ENCODE data around the gene MAPK11.

MAPK11 gene

GRCh38 chr22:50259302-50259701 is 10.9 kb downstream of the MAPK11 start:
- ChIA-PET CTCF (no interaction called here), POLR2A (no interaction called here)
- DNase-seq, result no peak
- Histone ChIP-seq H3K36me3 (ENCODE audit: control insufficient read depth in 4 of 4, insufficient read depth in 4 of 4, low read length in 3 of 4) (peaks cover 0 to 41% (median 17%) of the 10 kb centered on the region in 4 experiments), H3K27ac (ENCODE audit: insufficient read depth in 1 of 2, low read depth in 1 of 2, low read length in 2 of 2, poor library complexity in 1 of 2, severe bottlenecking in 2 of 2) (no peak overlapping the region), H3K4me1 (ENCODE audit: control extremely low read depth in 1 of 4, control insufficient read depth in 4 of 4, insufficient read depth in 4 of 4, low read length in 3 of 4) (peaks cover 0 to 26% (median 24%) of the 10 kb centered on the region in 4 experiments), H3K4me3 (ENCODE audit: control insufficient read depth in 1 of 7, extremely low read depth in 1 of 7, insufficient read depth in 4 of 7, low read depth in 2 of 7, low read length in 6 of 7) (no peak overlapping the region), H3K27me3 (replicated peaks in 2 of 5; ENCODE audit: control insufficient read depth in 4 of 5, insufficient read depth in 5 of 5, low read length in 4 of 5) (no peaks in the 10 kb centered on the region), H3K9me3 (ENCODE audit: control extremely low read depth in 1 of 5, control insufficient read depth in 4 of 5, insufficient read depth in 2 of 5, low read depth in 1 of 5, low read length in 4 of 5) (no peaks in the 10 kb centered on the region)
- 97% methylated on average over 13 of the region's 15 CpGs for WGBS (ENCODE audit: insufficient coverage)

DNA sequence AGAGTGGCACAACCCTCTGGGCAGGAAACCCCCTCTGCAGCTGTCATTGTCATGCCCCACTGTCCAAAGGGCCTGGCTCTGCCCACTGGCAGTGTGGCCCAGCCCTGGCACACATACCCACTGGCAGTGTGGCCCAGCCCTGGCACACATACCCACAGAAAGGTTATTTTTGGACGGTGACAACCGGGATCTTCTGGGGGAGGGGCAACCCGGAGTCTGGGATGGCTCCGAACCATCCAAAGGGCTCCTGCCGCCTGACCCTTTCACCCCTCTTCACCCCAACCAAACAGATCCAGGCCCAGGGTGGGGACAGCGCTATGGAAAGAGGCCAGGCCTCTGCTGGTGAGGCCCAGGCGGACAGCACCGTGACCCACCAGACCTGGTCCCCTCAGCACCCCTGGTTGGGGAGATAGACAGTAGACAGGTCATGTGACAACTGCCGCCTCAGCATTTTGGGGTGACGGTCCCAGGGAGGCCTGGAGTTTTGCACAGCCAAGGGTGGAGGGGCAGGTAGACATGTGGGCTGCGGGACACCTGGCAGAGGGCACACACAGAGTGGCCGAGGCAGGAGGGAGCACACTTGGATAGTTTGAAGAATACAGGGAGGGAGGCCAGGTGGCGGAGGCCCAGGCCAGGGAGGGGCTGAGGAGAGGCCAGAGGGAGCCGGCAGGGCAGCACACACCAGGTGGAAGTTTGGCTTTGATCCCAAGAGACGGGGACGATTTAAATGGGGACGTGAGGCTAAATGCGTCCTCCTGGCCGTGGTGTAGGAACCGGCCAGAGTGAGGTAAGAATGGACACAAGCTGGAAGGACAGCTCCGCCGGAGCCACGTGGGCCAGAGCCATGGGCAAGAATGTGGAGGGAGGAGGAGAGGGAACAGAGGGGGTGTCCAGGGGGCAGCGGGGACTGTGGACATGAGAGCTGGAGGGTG is 11.6 kb downstream of the MAPK11 start:
- DNase-seq, result no peak
- H3K36me3 ChIP-seq (ENCODE audit: control insufficient read depth in 4 of 4, insufficient read depth in 4 of 4, low read length in 3 of 4), result peaks cover 0 to 41% (median 19%) of the 10 kb centered on the region in 4 experiments
- ChIA-PET POLR2A (no interaction called here), CTCF (no interaction called here)
- no peaks in the 10 kb centered on the region for H3K27me3 ChIP-seq (replicated peaks in 2 of 5; ENCODE audit: control insufficient read depth in 4 of 5, insufficient read depth in 5 of 5, low read length in 4 of 5)
- no peak overlapping the region for H3K4me3 ChIP-seq (ENCODE audit: control insufficient read depth in 1 of 7, extremely low read depth in 1 of 7, insufficient read depth in 4 of 7, low read depth in 2 of 7, low read length in 6 of 7)
- peaks cover 0 to 26% (median 24%) of the 10 kb centered on the region in 4 experiments for H3K4me1 ChIP-seq (ENCODE audit: control extremely low read depth in 1 of 4, control insufficient read depth in 4 of 4, insufficient read depth in 4 of 4, low read length in 3 of 4)
- H3K27ac ChIP-seq (ENCODE audit: insufficient read depth in 1 of 2, low read depth in 1 of 2, low read length in 2 of 2, poor library complexity in 1 of 2, severe bottlenecking in 2 of 2), result no peak overlapping the region
- 98% methylated on average over 18 of the region's 24 CpGs for WGBS (ENCODE audit: insufficient coverage)
- no peaks in the 10 kb centered on the region for H3K9me3 ChIP-seq (ENCODE audit: control extremely low read depth in 1 of 5, control insufficient read depth in 4 of 5, insufficient read depth in 2 of 5, low read depth in 1 of 5, low read length in 4 of 5)

DNA sequence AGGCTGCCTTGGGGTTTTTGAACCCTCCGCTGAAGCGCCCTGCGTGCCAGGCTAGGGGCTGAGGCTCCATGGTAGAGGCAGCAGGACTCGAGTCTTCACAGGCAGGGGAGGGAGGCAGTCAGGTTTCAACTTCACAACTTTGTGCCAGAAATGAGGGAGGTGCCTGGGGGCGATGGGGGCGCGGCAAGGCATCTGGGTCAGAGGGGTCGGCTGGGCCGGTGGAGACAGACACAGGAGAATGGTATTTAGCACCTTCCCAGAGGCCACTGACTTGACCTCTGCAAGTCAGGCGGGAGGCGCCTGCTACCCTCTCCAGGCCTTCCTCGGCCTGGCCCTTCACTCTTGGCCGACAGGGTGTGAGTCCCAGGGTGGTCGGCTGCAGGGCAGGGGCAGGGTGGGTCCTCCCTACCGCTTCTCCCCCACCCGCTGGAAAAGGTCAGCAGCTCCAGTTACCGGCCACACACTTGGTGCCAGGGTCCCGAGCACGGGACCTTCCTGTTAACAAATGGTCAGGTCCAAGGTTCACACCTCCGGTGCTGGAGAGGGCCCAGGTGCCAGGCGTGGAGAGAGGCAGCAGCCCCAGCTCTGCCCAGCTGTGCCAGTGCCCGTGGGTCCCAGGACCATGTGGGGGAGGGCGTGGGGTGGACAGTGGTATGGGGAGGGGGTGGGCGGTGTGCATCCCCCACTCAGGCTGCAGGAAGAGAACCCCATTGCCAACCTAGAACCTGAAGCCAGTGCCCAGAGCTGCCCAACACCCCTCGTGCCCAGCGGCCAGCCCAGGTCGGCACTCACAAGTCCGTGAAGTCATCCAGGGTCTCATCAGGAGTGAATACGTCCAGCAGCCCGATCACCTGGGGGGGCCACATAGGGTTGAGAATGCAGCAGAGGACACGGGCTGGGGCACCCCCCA is 12.5 kb downstream of the MAPK11 start:
- Histone ChIP-seq H3K4me1 (ENCODE audit: control extremely low read depth in 1 of 4, control insufficient read depth in 4 of 4, insufficient read depth in 4 of 4, low read length in 3 of 4) (peaks cover 0 to 19% (median 17%) of the 10 kb centered on the region in 4 experiments), H3K9me3 (ENCODE audit: control extremely low read depth in 1 of 5, control insufficient read depth in 4 of 5, insufficient read depth in 2 of 5, low read depth in 1 of 5, low read length in 4 of 5) (no peaks in the 10 kb centered on the region), H3K36me3 (ENCODE audit: control insufficient read depth in 4 of 4, insufficient read depth in 4 of 4, low read length in 3 of 4) (peaks cover 0 to 46% (median 19%) of the 10 kb centered on the region in 4 experiments), H3K27ac (ENCODE audit: insufficient read depth in 1 of 2, low read depth in 1 of 2, low read length in 2 of 2, poor library complexity in 1 of 2, severe bottlenecking in 2 of 2) (no peak overlapping the region), H3K27me3 (replicated peaks in 2 of 5; ENCODE audit: control insufficient read depth in 4 of 5, insufficient read depth in 5 of 5, low read length in 4 of 5) (no peaks in the 10 kb centered on the region), H3K4me3 (ENCODE audit: control insufficient read depth in 1 of 7, extremely low read depth in 1 of 7, insufficient read depth in 4 of 7, low read depth in 2 of 7, low read length in 6 of 7) (no peak overlapping the region)
- no peak for DNase-seq
- CTCF ChIA-PET, result no interaction called here
- WGBS (ENCODE audit: insufficient coverage), result 93% methylated on average over 27 of the region's 31 CpGs
- POLR2A ChIA-PET, result no interaction called here

- CTCF ChIA-PET, result no interaction called here
- POLR2A ChIA-PET, result no interaction called here
- H3K4me1 ChIP-seq (ENCODE audit: control extremely low read depth in 1 of 4, control insufficient read depth in 4 of 4, insufficient read depth in 4 of 4, low read length in 3 of 4), result peaks cover 0 to 13% (median 11%) of the 10 kb centered on the region in 4 experiments
- WGBS (ENCODE audit: insufficient coverage), result over 99% methylated on average over 14 of the region's 16 CpGs
- H3K4me3 ChIP-seq (ENCODE audit: control insufficient read depth in 1 of 7, extremely low read depth in 1 of 7, insufficient read depth in 4 of 7, low read depth in 2 of 7, low read length in 6 of 7), result no peak overlapping the region
- no peak overlapping the region for H3K27ac ChIP-seq (ENCODE audit: insufficient read depth in 1 of 2, low read depth in 1 of 2, low read length in 2 of 2, poor library complexity in 1 of 2, severe bottlenecking in 2 of 2)
- no peaks in the 10 kb centered on the region for H3K9me3 ChIP-seq (ENCODE audit: control extremely low read depth in 1 of 5, control insufficient read depth in 4 of 5, insufficient read depth in 2 of 5, low read depth in 1 of 5, low read length in 4 of 5)
- H3K36me3 ChIP-seq (ENCODE audit: control insufficient read depth in 4 of 4, insufficient read depth in 4 of 4, low read length in 3 of 4), result peaks cover 0 to 49% (median 19%) of the 10 kb centered on the region in 4 experiments
- no peaks in the 10 kb centered on the region for H3K27me3 ChIP-seq (replicated peaks in 2 of 5; ENCODE audit: control insufficient read depth in 4 of 5, insufficient read depth in 5 of 5, low read length in 4 of 5)
- no peak for DNase-seq
Observed at GRCh38 chr22:50257041-50257440, 13.1 kb downstream of the MAPK11 start.

DNA sequence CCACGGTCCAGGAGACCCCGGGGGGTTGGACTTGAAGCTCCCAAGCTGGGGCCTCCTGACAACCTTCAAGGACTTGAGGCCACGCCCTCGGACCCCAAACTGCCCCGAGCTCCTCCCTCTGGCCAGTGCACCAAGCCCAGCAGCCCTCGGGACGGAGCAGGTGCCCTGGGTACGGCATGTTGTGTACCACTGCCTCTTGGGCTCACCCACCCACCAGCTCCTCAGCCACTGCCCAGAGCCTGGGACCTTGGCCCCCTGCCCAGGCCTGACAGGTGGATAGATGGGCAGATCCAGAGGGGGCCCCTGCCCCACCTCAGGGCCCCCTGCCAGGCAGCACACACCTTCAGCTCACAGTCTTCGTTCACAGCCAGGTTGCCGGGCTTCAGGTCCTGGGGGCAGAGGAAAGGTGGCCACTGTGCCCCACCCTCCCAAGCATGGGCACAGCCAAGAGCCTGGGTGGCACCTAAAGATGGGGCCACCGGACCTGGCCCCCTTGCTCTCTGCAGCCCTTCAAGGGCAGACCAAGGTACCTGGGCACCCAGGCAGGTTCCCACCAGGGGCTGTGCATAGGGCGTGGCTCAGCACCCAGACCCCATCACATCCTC is 13.8 kb downstream of the MAPK11 start:
- Histone ChIP-seq H3K4me3 (ENCODE audit: control insufficient read depth in 1 of 7, extremely low read depth in 1 of 7, insufficient read depth in 4 of 7, low read depth in 2 of 7, low read length in 6 of 7) (no peak overlapping the region), H3K4me1 (ENCODE audit: control extremely low read depth in 1 of 4, control insufficient read depth in 4 of 4, insufficient read depth in 4 of 4, low read length in 3 of 4) (peaks cover 0 to 17% (median 15%) of the 10 kb centered on the region in 4 experiments), H3K27me3 (replicated peaks in 2 of 5; ENCODE audit: control insufficient read depth in 4 of 5, insufficient read depth in 5 of 5, low read length in 4 of 5) (no peaks in the 10 kb centered on the region), H3K27ac (ENCODE audit: insufficient read depth in 1 of 2, low read depth in 1 of 2, low read length in 2 of 2, poor library complexity in 1 of 2, severe bottlenecking in 2 of 2) (no peak overlapping the region), H3K9me3 (ENCODE audit: control extremely low read depth in 1 of 5, control insufficient read depth in 4 of 5, insufficient read depth in 2 of 5, low read depth in 1 of 5, low read length in 4 of 5) (no peaks in the 10 kb centered on the region), H3K36me3 (ENCODE audit: control insufficient read depth in 4 of 4, insufficient read depth in 4 of 4, low read length in 3 of 4) (peaks cover 0 to 49% (median 19%) of the 10 kb centered on the region in 4 experiments)
- ChIA-PET POLR2A (no interaction called here), CTCF (interaction anchor here (0.9 to 1.2 kb wide), 2 partner anchors 20 to 85 kb away, joined by 3 to 4 read pairs; no protein-coding TSS in a partner anchor)
- DNase-seq, result no peak
- WGBS (ENCODE audit: insufficient coverage), result 94% methylated on average over 9 of the region's 12 CpGs

DNA sequence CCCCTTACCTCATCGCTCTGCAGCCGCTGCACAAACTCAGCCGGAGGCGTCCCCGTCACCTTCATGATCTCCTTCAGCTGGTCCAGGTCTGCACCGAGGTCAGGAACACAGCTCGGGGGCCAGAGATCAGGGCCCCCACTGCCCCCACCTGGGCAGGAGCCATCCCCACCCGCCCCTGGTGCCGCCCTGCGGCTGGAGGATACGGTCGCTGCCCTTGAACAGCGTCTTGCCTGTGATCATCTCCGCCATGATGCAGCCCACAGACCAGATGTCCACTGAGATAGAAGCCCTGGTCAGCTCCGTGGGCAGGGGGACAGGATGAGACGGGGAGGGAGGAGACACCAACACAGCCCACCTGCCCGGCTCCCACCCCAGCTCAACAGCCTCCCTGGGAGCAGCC is 14.6 kb downstream of the MAPK11 start:
- WGBS (ENCODE audit: insufficient coverage), result 96% methylated on average over 14 of the region's 17 CpGs
- no peaks in the 10 kb centered on the region for H3K9me3 ChIP-seq (ENCODE audit: control extremely low read depth in 1 of 5, control insufficient read depth in 4 of 5, insufficient read depth in 2 of 5, low read depth in 1 of 5, low read length in 4 of 5)
- no peak overlapping the region for H3K27ac ChIP-seq (ENCODE audit: insufficient read depth in 1 of 2, low read depth in 1 of 2, low read length in 2 of 2, poor library complexity in 1 of 2, severe bottlenecking in 2 of 2)
- H3K36me3 ChIP-seq (ENCODE audit: control insufficient read depth in 4 of 4, insufficient read depth in 4 of 4, low read length in 3 of 4), result peaks cover 0 to 49% (median 19%) of the 10 kb centered on the region in 4 experiments
- no peak for DNase-seq
- ChIA-PET CTCF (interaction anchor here (0.8 to 1.2 kb wide), 4 partner anchors 11 to 86 kb away, joined by 3 to 4 read pairs (median 3); partner anchors contain the start of gene TUBGCP6), POLR2A (no interaction called here)
- H3K27me3 ChIP-seq (replicated peaks in 2 of 5; ENCODE audit: control insufficient read depth in 4 of 5, insufficient read depth in 5 of 5, low read length in 4 of 5), result no peaks in the 10 kb centered on the region
- peaks cover 0 to 19% (median 18%) of the 10 kb centered on the region in 4 experiments for H3K4me1 ChIP-seq (ENCODE audit: control extremely low read depth in 1 of 4, control insufficient read depth in 4 of 4, insufficient read depth in 4 of 4, low read length in 3 of 4)
- H3K4me3 ChIP-seq (ENCODE audit: control insufficient read depth in 1 of 7, extremely low read depth in 1 of 7, insufficient read depth in 4 of 7, low read depth in 2 of 7, low read length in 6 of 7), result no peak overlapping the region
